ENCODE measurements around the gene ORC1. TPM values are rescaled to one million over a fixed set of nuclear protein-coding genes. Genes with fewer than 3 reads are reported as not detected.

The ORC1 gene
- total RNA-seq, 1 donor from 2014 or later, result 1.7 TPM

DNA sequence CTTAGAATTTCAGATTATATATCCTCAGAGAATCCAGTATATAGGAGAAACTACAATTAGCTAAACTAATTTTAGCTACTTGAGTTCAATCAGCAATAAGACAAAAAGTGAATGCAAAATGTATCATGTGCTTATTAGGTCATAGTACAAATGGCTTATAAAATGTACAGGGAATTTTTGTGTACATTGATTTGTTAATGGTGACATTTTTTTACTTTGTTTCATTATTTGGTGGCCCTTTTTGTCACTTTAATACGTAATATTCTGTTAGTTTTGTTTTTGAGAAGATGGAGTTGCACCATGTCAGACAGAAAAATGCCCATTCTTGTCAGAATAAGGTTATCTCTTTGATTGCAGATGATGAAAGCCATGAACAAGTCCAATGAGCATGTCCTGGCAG is 71.8 kb downstream of the ORC1 start:
- H3K9me3 ChIP-seq, result no peaks in the 10 kb centered on the region
- no peak overlapping the region for H3K27ac ChIP-seq
- H3K4me1 ChIP-seq, result no peaks in the 10 kb centered on the region
- H3K27me3 ChIP-seq, result no peaks in the 10 kb centered on the region
- TF ChIP-seq POLR2A (IDR thresholded peaks at IDR 0.05) (no peak), POLR2AphosphoS5 (IDR thresholded peaks at IDR 0.05; ENCODE audit: insufficient read depth in 1 of 2, low read depth in 1 of 2) (no peak)
- TF ChIP-seq, protein P1, sequence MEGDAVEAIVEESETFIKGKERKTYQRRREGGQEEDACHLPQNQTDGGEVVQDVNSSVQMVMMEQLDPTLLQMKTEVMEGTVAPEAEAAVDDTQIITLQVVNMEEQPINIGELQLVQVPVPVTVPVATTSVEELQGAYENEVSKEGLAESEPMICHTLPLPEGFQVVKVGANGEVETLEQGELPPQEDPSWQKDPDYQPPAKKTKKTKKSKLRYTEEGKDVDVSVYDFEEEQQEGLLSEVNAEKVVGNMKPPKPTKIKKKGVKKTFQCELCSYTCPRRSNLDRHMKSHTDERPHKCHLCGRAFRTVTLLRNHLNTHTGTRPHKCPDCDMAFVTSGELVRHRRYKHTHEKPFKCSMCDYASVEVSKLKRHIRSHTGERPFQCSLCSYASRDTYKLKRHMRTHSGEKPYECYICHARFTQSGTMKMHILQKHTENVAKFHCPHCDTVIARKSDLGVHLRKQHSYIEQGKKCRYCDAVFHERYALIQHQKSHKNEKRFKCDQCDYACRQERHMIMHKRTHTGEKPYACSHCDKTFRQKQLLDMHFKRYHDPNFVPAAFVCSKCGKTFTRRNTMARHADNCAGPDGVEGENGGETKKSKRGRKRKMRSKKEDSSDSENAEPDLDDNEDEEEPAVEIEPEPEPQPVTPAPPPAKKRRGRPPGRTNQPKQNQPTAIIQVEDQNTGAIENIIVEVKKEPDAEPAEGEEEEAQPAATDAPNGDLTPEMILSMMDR (IDR thresholded peaks at IDR 0.05), result no peak
- DNase-seq (ENCODE audit: extremely low spot score in 2 of 2), result no peak
- peaks cover 0 to 7% of the 10 kb centered on the region in 2 donors for H3K36me3 ChIP-seq
- H3K4me3 ChIP-seq, result no peak overlapping the region
- intact Hi-C loops (cut with DNase I), result no loop called here

DNA sequence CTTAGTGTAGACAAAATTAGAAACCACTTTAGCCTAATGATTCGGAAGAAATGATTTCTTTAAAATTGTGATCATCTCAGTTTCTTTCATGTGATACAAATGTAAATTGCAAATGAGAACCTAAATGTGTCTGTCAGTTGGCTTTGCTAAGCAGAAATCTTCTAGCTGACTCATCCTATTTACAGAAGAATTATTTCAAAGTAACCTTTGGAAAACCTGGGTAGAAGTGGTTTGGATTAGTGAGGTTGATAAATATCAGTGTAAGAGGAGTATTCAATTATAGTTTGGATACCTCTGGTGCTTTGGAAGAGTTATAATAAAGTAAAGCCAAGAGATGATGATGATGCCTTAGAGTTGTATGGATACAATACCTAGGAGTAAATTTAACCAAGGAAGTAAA is 75.6 kb downstream of the ORC1 start:
- H3K36me3 ChIP-seq, result peaks cover 0 to 7% of the 10 kb centered on the region in 2 donors
- no peaks in the 10 kb centered on the region for H3K27me3 ChIP-seq
- TF ChIP-seq POLR2A (IDR thresholded peaks at IDR 0.05) (no peak), POLR2AphosphoS5 (IDR thresholded peaks at IDR 0.05; ENCODE audit: insufficient read depth in 1 of 2, low read depth in 1 of 2) (no peak)
- TF ChIP-seq, protein P1 (IDR thresholded peaks at IDR 0.05), result no peak
- H3K4me1 ChIP-seq, result no peaks in the 10 kb centered on the region
- H3K4me3 ChIP-seq, result no peak overlapping the region
- H3K27ac ChIP-seq, result no peak overlapping the region
- no peak for DNase-seq (ENCODE audit: extremely low spot score in 2 of 2)
- intact Hi-C loops (cut with DNase I), result no loop called here
- no peaks in the 10 kb centered on the region for H3K9me3 ChIP-seq

DNA sequence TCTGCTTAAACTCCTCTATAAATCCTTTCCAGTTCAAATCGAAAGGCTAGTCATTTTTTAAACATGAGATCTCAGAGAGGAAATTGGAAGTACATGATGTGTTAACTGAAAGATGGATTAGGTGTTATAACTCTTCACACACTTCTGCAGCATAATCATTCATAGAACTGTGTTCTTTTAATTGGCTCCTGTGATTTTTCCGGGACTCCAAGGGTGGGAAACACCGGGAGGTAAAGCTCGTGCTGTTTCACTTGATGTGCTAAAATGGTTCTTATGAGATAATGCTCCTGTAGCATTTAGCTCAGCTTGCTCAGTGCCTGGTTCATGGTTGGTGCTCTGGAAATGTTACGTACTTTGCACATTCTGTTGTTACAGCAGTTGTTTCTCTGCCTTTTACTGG is 78.4 kb downstream of the ORC1 start:
- Histone ChIP-seq H3K36me3 (no peaks in the 10 kb centered on the region), H3K9me3 (no peaks in the 10 kb centered on the region), H3K27me3 (no peaks in the 10 kb centered on the region), H3K27ac (no peak overlapping the region), H3K4me1 (no peaks in the 10 kb centered on the region), H3K4me3 (no peak overlapping the region)
- TF ChIP-seq POLR2AphosphoS5 (IDR thresholded peaks at IDR 0.05; ENCODE audit: insufficient read depth in 1 of 2, low read depth in 1 of 2), result no peak
- TF ChIP-seq POLR2A (IDR thresholded peaks at IDR 0.05), result no peak
- TF ChIP-seq, protein P1 (IDR thresholded peaks at IDR 0.05), result no peak
- intact Hi-C loops (cut with DNase I), result no loop called here
- no peak for DNase-seq (ENCODE audit: extremely low spot score in 2 of 2)

DNA sequence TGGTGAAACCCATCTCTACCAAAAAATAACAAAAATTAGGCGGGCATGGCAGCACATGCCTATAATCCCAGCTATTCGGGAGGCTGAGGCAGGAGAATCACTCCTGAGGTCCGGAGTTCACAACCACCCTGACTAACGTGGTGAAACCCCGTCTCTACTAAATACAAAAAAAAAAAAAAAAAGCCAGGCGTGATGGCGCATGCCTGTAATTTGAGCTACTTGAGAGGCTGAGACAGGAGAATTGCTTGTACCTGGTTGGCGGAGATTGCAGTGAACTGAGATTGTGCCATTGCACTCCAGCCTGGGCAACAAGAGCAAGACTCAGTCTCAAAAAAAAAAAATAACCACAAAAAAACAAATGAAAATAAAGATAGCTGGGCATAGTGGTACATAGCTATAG is 80.5 kb downstream of the ORC1 start:
- Histone ChIP-seq H3K27ac (no peak overlapping the region), H3K36me3 (no peaks in the 10 kb centered on the region), H3K4me3 (no peak overlapping the region), H3K27me3 (no peaks in the 10 kb centered on the region), H3K4me1 (no peaks in the 10 kb centered on the region), H3K9me3 (no peaks in the 10 kb centered on the region)
- TF ChIP-seq POLR2AphosphoS5 (IDR thresholded peaks at IDR 0.05; ENCODE audit: insufficient read depth in 1 of 2, low read depth in 1 of 2) (no peak), POLR2A (IDR thresholded peaks at IDR 0.05) (no peak)
- TF ChIP-seq, protein P1 (IDR thresholded peaks at IDR 0.05), result no peak
- intact Hi-C loops (cut with DNase I), result no loop called here
- no peak for DNase-seq (ENCODE audit: extremely low spot score in 2 of 2)

Other genes with a start within 250 kb of the ORC1 start
- 23.8 TPM for gene CC2D1B, start 38.2 kb downstream of the ORC1 start, total RNA-seq
- gene PRPF38A, start 179 bp upstream of the ORC1 start, total RNA-seq, result 17.7 TPM
- 78.1 TPM for gene TUT4, start 148.7 kb upstream of the ORC1 start, total RNA-seq
- gene GPX7, start 197.9 kb upstream of the ORC1 start, total RNA-seq, result 9.8 TPM
- gene SHISAL2A, start 228.7 kb upstream of the ORC1 start, total RNA-seq, result 3.2 TPM